K562 (cell line): Measurements from ENCODE around the gene EP300. TPM values are rescaled to one million over a fixed set of nuclear protein-coding genes. Genes with fewer than 3 reads are reported as not detected.
"Not testable (repeated sequence)": the region's sequence is repeated elsewhere in the genome, so short reads cannot be mapped to it uniquely, and the experiment has no call there.

ENCODE experiments used
- ATAC-seq: fragments of 200-7000 bp; cut with Tn5 transposase; 3 replicates; pipeline ENCODE4 v1.9.1; 2020; ENCODE audit warnings: moderate library complexity
- BruUV-seq: library from RNA; stranded (reverse); fragments of 400-500 nt; replicated peaks from 2 replicates; lab custom pipeline; 2021; lab: Mats Ljungman, UMichigan
- CTCF ChIA-PET: fragments of 300-600 bp; formaldehyde crosslinking; extraction: SDS; loops from one replicate; lab custom pipeline; 2021; ENCODE audit warnings: low intra/inter-chr PET ratio; lab: Yijun Ruan, JAX
- POLR2A ChIA-PET: fragments of 300-600, 350-650 bp; sonication (Branson Sonifier 250); formaldehyde crosslinking; extraction: SDS; loops from one replicate; lab custom pipeline; 2021; ENCODE audit warnings: antibody characterized with exemption, inconsistent platforms; lab: Yijun Ruan, JAX
- DNase-seq, 4 experiments: peaks; one replicate each; pipeline versions ENCODE4 v3.0.0 to v3.0.0-alpha.2; 2011 to 2018; ENCODE audit warnings: low spot score in 3 of 4, mixed read lengths in 3 of 4; ENCODE audit errors: extremely low read depth in 1 of 4
- FAIRE-seq: peaks from 2 replicates; lab custom pipeline; 2011; peaks lifted over from hg19 to GRCh38; lab: Jason Lieb, UNC
- H2AFZ ChIP-seq: 2 replicates; pipeline ENCODE4 v1.6.0; 2011; ENCODE audit warnings: low read depth, low read length, control low read depth, inconsistent platforms
- H3K27ac ChIP-seq: fragments of 200-600 bp; 3 replicates; pipeline ENCODE4 v1.8.0; 2011; ENCODE audit warnings: low read depth, mild to moderate bottlenecking, control low read depth, inconsistent platforms, low read length, moderate library complexity, mixed read lengths; ENCODE audit errors: extremely low read depth
- H3K27me3 ChIP-seq, 2 experiments: fragments of 300-600 bp in 1 of 2; 2 replicates in 1 of 2; 3 replicates in 1 of 2; pipeline versions ENCODE4 v1.6.0 to v1.8.0; 2011; ENCODE audit warnings: inconsistent platforms in 2 of 2, low read length in 2 of 2, mild to moderate bottlenecking in 1 of 2, mixed read lengths in 1 of 2, moderate library complexity in 1 of 2; ENCODE audit not compliant: control insufficient read depth in 2 of 2, insufficient read depth in 2 of 2
- H3K36me3 ChIP-seq: fragments of 300-600 bp; 3 replicates; pipeline ENCODE4 v1.8.0; 2011; ENCODE audit warnings: mild to moderate bottlenecking, low read length, inconsistent platforms; ENCODE audit not compliant: control insufficient read depth, insufficient read depth
- H3K4me1 ChIP-seq, 2 experiments: fragments of 200-600 bp in 1 of 2; replicated peaks in 1 of 2; 2 replicates in 1 of 2; 3 replicates in 1 of 2; pipeline versions ENCODE4 v1.5.1 to v1.8.0; 2011; ENCODE audit warnings: inconsistent platforms in 2 of 2, low read length in 2 of 2, mild to moderate bottlenecking in 1 of 2, mixed read lengths in 1 of 2, moderate library complexity in 1 of 2; ENCODE audit not compliant: control insufficient read depth in 2 of 2, insufficient read depth in 2 of 2
- H3K4me2 ChIP-seq: 2 replicates; pipeline ENCODE4 v1.6.1; 2011; ENCODE audit warnings: low read length, control low read depth, inconsistent platforms, mixed read lengths; ENCODE audit not compliant: insufficient read depth
- H3K4me3 ChIP-seq: fragments of 200-600 bp; sonication (generic), shearing (Covaris generic); 2 replicates; pipeline ENCODE4 v1.5.1; 2016; ENCODE audit warnings: control low read depth, inconsistent platforms
- H3K79me2 ChIP-seq: fragments of 200-600 bp; 3 replicates; pipeline ENCODE4 v1.8.0; 2011; ENCODE audit warnings: low read length, inconsistent platforms; ENCODE audit not compliant: control insufficient read depth, insufficient read depth
- H3K9ac ChIP-seq, 2 experiments: 2 replicates each; pipeline versions ENCODE4 v1.6.0 to v1.6.1; 2011; ENCODE audit warnings: low read depth in 2 of 2, low read length in 2 of 2, control low read depth in 1 of 2, inconsistent platforms in 1 of 2, mild to moderate bottlenecking in 1 of 2, mixed read lengths in 1 of 2; ENCODE audit not compliant: insufficient read depth in 1 of 2
- H3K9me1 ChIP-seq: one replicate; pipeline ENCODE4 v1.6.0; 2011; ENCODE audit warnings: inconsistent platforms, mild to moderate bottlenecking, low read length, moderate library complexity; ENCODE audit not compliant: control insufficient read depth, insufficient read depth
- H3K9me3 ChIP-seq: replicated peaks from 2 replicates; pipeline ENCODE4 v1.5.1; 2011; ENCODE audit warnings: low read depth, low read length, inconsistent platforms; ENCODE audit not compliant: control insufficient read depth, insufficient read depth
- H4K20me1 ChIP-seq: replicated peaks from 2 replicates; pipeline ENCODE4 v1.6.1; 2011; ENCODE audit warnings: low read length, inconsistent platforms, mixed read lengths; ENCODE audit not compliant: control insufficient read depth, insufficient read depth
- BCOR ChIP-seq: fragments of 450-650 bp; IDR thresholded peaks from 2 replicates; pipeline ENCODE4 v1.6.1; 2016
- CAMTA2 ChIP-seq: fragments of 250-450 bp; sonication (Bioruptor Pico); conservative IDR thresholded peaks from 2 replicates; pipeline ENCODE4 v1.5.1; 2022
- GTF2A2 ChIP-seq: IDR thresholded peaks from 2 replicates; pipeline ENCODE4 v1.6.1; 2016; ENCODE audit warnings: mild to moderate bottlenecking, missing genetic modification characterization, missing compliant biosample characterization
- PURB ChIP-seq: sonication (generic); formaldehyde crosslinking; IDR thresholded peaks from 2 replicates; pipeline ENCODE4 v1.9.0; 2021; ENCODE audit warnings: low read depth, mild to moderate bottlenecking, missing genetic modification reagents
- RBM25 ChIP-seq: fragments of 200-400 bp; formaldehyde crosslinking; IDR thresholded peaks from 2 replicates; pipeline ENCODE4 v1.6.1; 2018; ENCODE audit warnings: low read length, low read depth, moderate library complexity; ENCODE audit not compliant: severe bottlenecking
- SAFB ChIP-seq: fragments of 200-400 bp; formaldehyde crosslinking; IDR thresholded peaks from 2 replicates; pipeline ENCODE4 v1.6.1; 2017; ENCODE audit warnings: low read depth, low read length, borderline replicate concordance
- SLC30A9 ChIP-seq: fragments of 250-450 bp; sonication (Bioruptor Pico); IDR thresholded peaks from 2 replicates; pipeline ENCODE4 v1.8.0; 2022; ENCODE audit warnings: mild to moderate bottlenecking, moderate library complexity
- TEAD1 ChIP-seq, 2 experiments: fragments of 450-650 bp in 1 of 2; sonication (generic) in 1 of 2; formaldehyde crosslinking; IDR thresholded peaks; 2 replicates each; pipeline versions ENCODE4 v1.4.0 to v1.8.0; 2020 to 2022; ENCODE audit warnings: mild to moderate bottlenecking in 2 of 2, missing genetic modification reagents in 1 of 2
- WGBS: fragments of 100-300 bp; shearing (Covaris generic); methylation state at CpG from one replicate; pipeline ENCODE4 v1.1.6; 2016; ENCODE audit warnings: low coverage, mixed read lengths; ENCODE audit not compliant: insufficient coverage; ENCODE audit errors: missing lambda C conversion rate; 5-methylcytosine and 5-hydroxymethylcytosine counted together
- in situ Hi-C: fragments of 300-500 bp; cut with MboI; formaldehyde crosslinking; loops from 4 replicates; pipeline ENCODE4 v1.15.0; 2018; ENCODE audit warnings: inconsistent platforms, mixed read lengths
- intact Hi-C: fragments of 100-400 bp; cut with micrococcal nuclease; formaldehyde crosslinking; loops from 2 replicates; pipeline ENCODE4 v1.14.2; 2022
- polyA plus RNA-seq, 8 experiments: library from polyadenylated mRNA; depleted of rRNA in 4 of 8; stranded (reverse) in 5 of 8; unstranded in 3 of 8; fragments of >200 nt; fragmentation: Nextera tagmentation in 2 of 8; fragmentation: Illumina TruSeq in 1 of 8; extraction: Ambion mirVana in 2 of 8; extraction: Trizol in 1 of 8; gene quantifications; 2 replicates each; pipeline versions ENCODE4 v1.2.1 to v1.2.3, GENCODE V29; 2011 to 2014; ENCODE audit warnings: inconsistent platforms in 1 of 8, missing spikeins in 1 of 8
- total RNA-seq, 7 experiments: library from RNA; depleted of rRNA in 6 of 7; stranded (reverse); fragments of >200 nt in 6 of 7; fragmentation: Illumina TruSeq in 2 of 7; extraction: Trizol in 2 of 7; gene quantifications; 2 replicates each; pipeline versions ENCODE4 v1.2.1 to v1.2.3, GENCODE V29; 2011 to 2021; ENCODE audit warnings: low replicate concordance in 1 of 7

EP300 gene
- total and polyA plus RNA-seq, 9 of the 15 experiments (the other 6 are each of a cell fraction or from before 2014, with no cell fraction given): 2.2 to 28.6 (median 10.9) TPM

GRCh38 chr22:41049795-41050194 lies 42.6 kb upstream of the EP300 start:
- H3K27me3 ChIP-seq, BruUV-seq, H3K4me1 ChIP-seq, H3K36me3 ChIP-seq, H3K9me1 ChIP-seq, ATAC-seq, H3K9ac ChIP-seq, H3K9me3 ChIP-seq, FAIRE-seq, H3K4me3 ChIP-seq, POLR2A ChIA-PET, H3K4me2 ChIP-seq, H3K27ac ChIP-seq, DNase-seq, CTCF ChIA-PET, in situ Hi-C loops, intact Hi-C loops, H3K79me2 ChIP-seq, H4K20me1 ChIP-seq: not testable (repeated sequence)
- WGBS: 20% methylated on average over 1 of the region's 4 CpGs
- TF ChIP-seq RBM25 (peak; percentile 10), BCOR (peak; percentile 69)
- H2AFZ ChIP-seq: 0 out of 2 replicates have a peak overlapping the region, but pooled peaks have one; percentile 86

GRCh38 chr22:41050883-41051282 lies 41.5 kb upstream of the EP300 start:
- intact Hi-C loops: no loop called here

More at GRCh38 chr22:41050883-41051282, 41.5 kb upstream of the EP300 start:
- WGBS: 32% methylated on average over 2 of the region's 2 CpGs
- peak in 1 of 2 experiments; percentile 72; a peak in 2 of 4 replicates for TF ChIP-seq TEAD1 (CRISPR knock-in tag; IDR thresholded peaks at IDR 0.05)
- TF ChIP-seq CAMTA2 (CRISPR knock-in tag): no peak
- no peak for TF ChIP-seq GTF2A2
- no peak for TF ChIP-seq PURB (CRISPR knock-in tag)
- no peak for TF ChIP-seq SLC30A9 (CRISPR knock-in tag)
- peak; percentile 45 for TF ChIP-seq RBM25
- no peak for TF ChIP-seq SAFB
- Histone ChIP-seq H3K27me3 (no peaks in the 10 kb centered on the region), H4K20me1 (no peaks in the 10 kb centered on the region), H3K9me1 (no peaks in the 10 kb centered on the region), H3K79me2 (no peaks in the 10 kb centered on the region), H3K9ac (no peak overlapping the region), H3K27ac (no peak overlapping the region), H3K4me1 (peaks cover 9 to 10% of the 10 kb centered on the region in 2 experiments; a peak in 4 of 5 replicates), H3K9me3 (no peaks in the 10 kb centered on the region), H2AFZ (no peak overlapping the region), H3K4me2 (no peak overlapping the region), H3K4me3 (no peak overlapping the region), H3K36me3 (no peaks in the 10 kb centered on the region)
- in situ Hi-C loops: no loop called here
- no peak for ATAC-seq
- FAIRE-seq: no peak
- DNase-seq: no peak
- BruUV-seq: no TSS peak
- ChIA-PET CTCF (no interaction called here), POLR2A (no interaction called here)
